IMR-90 (cell line): ENCODE data around the gene ALOX12. TPM values are rescaled to one million over a fixed set of nuclear protein-coding genes. Genes with fewer than 3 reads are reported as not detected.

ENCODE experiments used
- ATAC-seq: fragments of 200-7000 bp; cut with Tn5 transposase; 2 replicates; pipeline ENCODE4 v1.9.1; 2020; ENCODE audit warnings: low read depth, mild to moderate bottlenecking, moderate library complexity
- BruUV-seq: library from RNA; stranded (reverse); fragments of 400-500 nt; replicated peaks from 2 replicates; lab custom pipeline; 2021; lab: Mats Ljungman, UMichigan
- CTCF ChIA-PET: fragments of 300-600 bp; formaldehyde crosslinking; extraction: SDS; loops from one replicate; lab custom pipeline; 2021; ENCODE audit warnings: antibody characterized with exemption; lab: Yijun Ruan, JAX
- POLR2A ChIA-PET: fragments of 300-600 bp; sonication (Branson Sonifier 250); formaldehyde crosslinking; loops from one replicate; lab custom pipeline; 2022; ENCODE audit warnings: antibody characterized with exemption; ENCODE audit not compliant: unreplicated experiment; lab: Charles Lee
- DNase-seq: peaks from one replicate; pipeline ENCODE4 v3.0.0; 2013
- H2AFZ ChIP-seq: replicated peaks from 2 replicates; pipeline ENCODE3; 2013; ENCODE audit warnings: low read length, mild to moderate bottlenecking; ENCODE audit not compliant: poor library complexity
- H2AK5ac ChIP-seq: 2 replicates; pipeline ENCODE4 v1.6.1; 2013; ENCODE audit warnings: low read depth, low read length, inconsistent platforms
- H2AK9ac ChIP-seq: replicated peaks from 2 replicates; pipeline ENCODE3; 2013; ENCODE audit warnings: mild to moderate bottlenecking, low read depth, low read length, moderate library complexity; ENCODE audit not compliant: poor library complexity
- H2BK120ac ChIP-seq: 2 replicates; pipeline ENCODE4 v1.6.1; 2013; ENCODE audit warnings: low read depth, low read length, inconsistent platforms
- H2BK15ac ChIP-seq: 3 replicates; pipeline ENCODE4 v1.6.1; 2013; ENCODE audit warnings: low read depth, low read length, inconsistent platforms
- H2BK20ac ChIP-seq: 2 replicates; pipeline ENCODE4 v1.6.1; 2013; ENCODE audit warnings: low read depth, mild to moderate bottlenecking, inconsistent platforms, low read length, moderate library complexity
- H2BK5ac ChIP-seq: 2 replicates; pipeline ENCODE4 v1.6.1; 2013; ENCODE audit warnings: mild to moderate bottlenecking, low read depth, low read length, inconsistent platforms; ENCODE audit not compliant: poor library complexity, severe bottlenecking
- H3K14ac ChIP-seq: replicated peaks from 2 replicates; pipeline ENCODE4 v1.6.1; 2013; ENCODE audit warnings: low read depth, low read length, inconsistent platforms
- H3K18ac ChIP-seq: 2 replicates; pipeline ENCODE4 v1.6.1; 2013; ENCODE audit warnings: low read depth, low read length, control low read depth
- H3K23ac ChIP-seq: 2 replicates; pipeline ENCODE4 v1.6.1; 2013; ENCODE audit warnings: low read depth, low read length, inconsistent platforms
- H3K27ac ChIP-seq: 2 replicates; pipeline ENCODE4 v1.5.1; 2013; ENCODE audit warnings: mild to moderate bottlenecking, control low read depth, low read length; ENCODE audit not compliant: insufficient read depth
- H3K27me3 ChIP-seq: 2 replicates; pipeline ENCODE4 v1.6.1; 2013; ENCODE audit warnings: low read length; ENCODE audit not compliant: control insufficient read depth, insufficient read depth
- H3K36me3 ChIP-seq: 2 replicates; pipeline ENCODE4 v1.6.1; 2013; ENCODE audit warnings: low read length, mixed read lengths; ENCODE audit not compliant: control insufficient read depth, insufficient read depth
- H3K4ac ChIP-seq: 2 replicates; pipeline ENCODE4 v1.6.1; 2013; ENCODE audit warnings: low read depth, low read length, inconsistent platforms
- H3K4me1 ChIP-seq: 2 replicates; pipeline ENCODE4 v1.6.1; 2013; ENCODE audit warnings: low read length, mixed read lengths; ENCODE audit not compliant: control insufficient read depth, insufficient read depth
- H3K4me2 ChIP-seq: 2 replicates; pipeline ENCODE4 v1.6.1; 2013; ENCODE audit warnings: low read depth, mild to moderate bottlenecking, control low read depth, low read length, moderate library complexity
- H3K4me3 ChIP-seq: 2 replicates; pipeline ENCODE4 v1.5.1; 2013; ENCODE audit warnings: low read depth, mild to moderate bottlenecking, control low read depth, low read length, moderate library complexity; ENCODE audit not compliant: insufficient read depth
- H3K56ac ChIP-seq: 2 replicates; pipeline ENCODE4 v1.6.1; 2013; ENCODE audit warnings: low read length, inconsistent platforms; ENCODE audit not compliant: insufficient read depth; ENCODE audit errors: extremely low read depth
- H3K79me1 ChIP-seq, 2 experiments: 2 replicates each; pipeline ENCODE4 v1.6.1; 2013; ENCODE audit warnings: low read length in 2 of 2, inconsistent platforms in 1 of 2, low read depth in 1 of 2
- H3K9ac ChIP-seq: 2 replicates; pipeline ENCODE4 v1.6.1; 2013; ENCODE audit warnings: low read depth, low read length, control low read depth
- H3K9me1 ChIP-seq: 2 replicates; pipeline ENCODE4 v1.6.1; 2013; ENCODE audit warnings: low read length, inconsistent platforms; ENCODE audit not compliant: insufficient read depth
- H3K9me3 ChIP-seq: 2 replicates; pipeline ENCODE4 v1.6.1; 2013; ENCODE audit warnings: low read length; ENCODE audit not compliant: control insufficient read depth, insufficient read depth
- H4K20me1 ChIP-seq: 2 replicates; pipeline ENCODE4 v1.6.1; 2013; ENCODE audit warnings: low read length, inconsistent platforms; ENCODE audit not compliant: insufficient read depth
- H4K5ac ChIP-seq: 2 replicates; pipeline ENCODE4 v1.6.1; 2013; ENCODE audit warnings: mild to moderate bottlenecking, low read depth, low read length, control low read depth
- H4K8ac ChIP-seq, 2 experiments: 2 replicates each; pipeline ENCODE4 v1.6.1; 2013; ENCODE audit warnings: low read depth in 2 of 2, low read length in 2 of 2, control low read depth in 1 of 2, inconsistent platforms in 1 of 2
- H4K91ac ChIP-seq: 2 replicates; pipeline ENCODE4 v1.6.1; 2013; ENCODE audit warnings: low read depth, low read length, inconsistent platforms; ENCODE audit not compliant: insufficient read depth
- CEBPB ChIP-seq: IDR thresholded peaks from 2 replicates; pipeline ENCODE4 v1.6.1; 2012; ENCODE audit warnings: low read depth, low read length, improper control_type of control experiment
- FOS ChIP-seq: fragments of 150-350 bp; IDR thresholded peaks from 2 replicates; pipeline ENCODE4 v1.6.1; 2016; ENCODE audit warnings: low read depth, low read length
- MAFK ChIP-seq: IDR thresholded peaks from 2 replicates; pipeline ENCODE4 v1.6.1; 2012; ENCODE audit warnings: low read depth, low read length, improper control_type of control experiment
- POLR2A ChIP-seq: IDR thresholded peaks from 2 replicates; pipeline ENCODE4 v1.6.1; 2012; ENCODE audit warnings: mild to moderate bottlenecking, low read depth, low read length
- RAD21 ChIP-seq: IDR thresholded peaks from 2 replicates; pipeline ENCODE4 v1.6.1; 2012; ENCODE audit warnings: low read length, improper control_type of control experiment
- RCOR1 ChIP-seq: IDR thresholded peaks from 2 replicates; pipeline ENCODE4 v1.6.1; 2012; ENCODE audit warnings: mild to moderate bottlenecking, low read length, improper control_type of control experiment; ENCODE audit not compliant: insufficient replicate concordance
- WGBS, 2 experiments: methylation state at CpG; one replicate each; pipeline versions ENCODE4 v1.1.5 to v1.1.7; 2013; ENCODE audit warnings: missing lambda C conversion rate in 2 of 2; ENCODE audit not compliant: insufficient read length in 1 of 2; ENCODE audit errors: extremely low coverage in 2 of 2; 5-methylcytosine and 5-hydroxymethylcytosine counted together
- dilution Hi-C: fragments of 300-500 bp; cut with HindIII; formaldehyde crosslinking; loops from one replicate; pipeline ENCODE4 v1.14.3; 2018; ENCODE audit warnings: low sequenced_read_pairs; ENCODE audit not compliant: unreplicated experiment
- in situ Hi-C: fragments of 300-500 bp; cut with MboI; formaldehyde crosslinking; loops from 3 replicates; pipeline ENCODE4 v1.14.3; 2019; ENCODE audit warnings: low sequenced_read_pairs, inconsistent platforms, mixed read lengths
- intact Hi-C: fragments of 100-400 bp; cut with micrococcal nuclease; formaldehyde crosslinking; loops from 2 replicates; pipeline ENCODE4 v1.10.0; 2022
- polyA plus RNA-seq, 3 experiments: library from polyadenylated mRNA; depleted of rRNA; stranded (reverse); fragments of >200 nt; gene quantifications; 2 replicates each; pipeline ENCODE4 v1.2.3, GENCODE V29; 2012; ENCODE audit warnings: low replicate concordance in 1 of 3
- total RNA-seq: library from RNA; depleted of rRNA; stranded (reverse); fragments of >200 nt; gene quantifications from 2 replicates; pipeline ENCODE4 v1.2.3, GENCODE V29; 2012

ALOX12 gene
- total and polyA plus RNA-seq, 2 of the 4 experiments (the other 2 are of a cell fraction) = 0.03 TPM; not detected in 1

GRCh38 chr17:7047566-7047965 is 51.7 kb downstream of the ALOX12 start:
- dilution Hi-C loops = no loop called here
- no TSS peak for BruUV-seq
- DNase-seq = no peak

More at GRCh38 chr17:7047566-7047965, 51.7 kb downstream of the ALOX12 start:
- H3K56ac ChIP-seq = no peak overlapping the region
- no peaks in the 10 kb centered on the region for H4K20me1 ChIP-seq
- H3K9ac ChIP-seq = no peak overlapping the region
- H3K4me2 ChIP-seq = no peak overlapping the region
- H3K9me1 ChIP-seq = no peaks in the 10 kb centered on the region
- H2BK20ac ChIP-seq = no peak overlapping the region
- H2BK15ac ChIP-seq = no peak overlapping the region
- no peak overlapping the region for H2AFZ ChIP-seq
- no peaks in the 10 kb centered on the region for H3K79me1 ChIP-seq
- WGBS, 2 experiments = no CpG with 5 or more reads among the region's 6 CpGs
- no peak overlapping the region for H3K14ac ChIP-seq
- H3K4ac ChIP-seq = no peak overlapping the region
- in situ Hi-C loops = loop anchor here (10.0 kb wide), 1 partner anchor 257 kb away; the partner anchor contains the start of gene EIF5A
- no peak overlapping the region for H3K18ac ChIP-seq
- no peak overlapping the region for H2AK5ac ChIP-seq
- ChIA-PET CTCF (interaction anchor here (1.8 kb wide), 1 partner anchor 86 kb away, joined by 4 read pairs; no protein-coding TSS in a partner anchor), POLR2A (interaction anchor here (0.7 kb wide), 1 partner anchor 266 kb away, joined by 4 read pairs; no protein-coding TSS in a partner anchor)
- no peak overlapping the region for H2BK5ac ChIP-seq
- no peak overlapping the region for H3K4me3 ChIP-seq
- no peak overlapping the region for H2AK9ac ChIP-seq
- intact Hi-C loops = loop anchor here (10.0 kb wide), 1 partner anchor 517 kb away; the partner anchor contains the start of gene SENP3
- H3K27ac ChIP-seq = no peak overlapping the region
- TF ChIP-seq RAD21 (no peak), CEBPB (no peak), FOS (no peak), RCOR1 (no peak), MAFK (no peak), POLR2A (no peak)
- H3K36me3 ChIP-seq = no peaks in the 10 kb centered on the region
- H4K8ac ChIP-seq = no peak overlapping the region
- no peak overlapping the region for H3K23ac ChIP-seq
- H4K5ac ChIP-seq = no peak overlapping the region
- ATAC-seq = no peak
- H3K9me3 ChIP-seq = no peaks in the 10 kb centered on the region
- no peak overlapping the region for H4K91ac ChIP-seq
- H3K4me1 ChIP-seq = peaks cover 6% of the 10 kb centered on the region
- H2BK120ac ChIP-seq = no peak overlapping the region
- H3K27me3 ChIP-seq = peaks cover 24% of the 10 kb centered on the region
